Gastroesophageal sphincter (tissue), 3 donors: ENCODE results near the gene DNASE2.

ENCODE experiments used
- CTCF ChIP-seq, 4 experiments: fragments of 200-600 bp in 2 of 4; fragments of 450-650 bp in 2 of 4; sonication (generic) in 1 of 4; IDR thresholded peaks; one replicate each; pipeline ENCODE4 v1.5.1; 2017 to 2019; ENCODE audit warnings: antibody characterized with exemption in 4 of 4, mild to moderate bottlenecking in 2 of 4, moderate library complexity in 2 of 4
- POLR2A ChIP-seq, 2 donors: fragments of 450-650 bp; IDR thresholded peaks; one replicate each; pipeline ENCODE4 v1.6.1; 2017; ENCODE audit warnings: antibody characterized with exemption in 2 of 2, mild to moderate bottlenecking in 2 of 2, moderate library complexity in 1 of 2

GRCh38 chr19:12884627-12884925 lies 3.3 kb upstream of the DNASE2 start:
- no peak for TF ChIP-seq CTCF (IDR thresholded peaks at IDR 0.05)
- no peak for TF ChIP-seq POLR2A (IDR thresholded peaks at IDR 0.05)
